Suprapubic skin (tissue), 3 donors: ENCODE data around the gene CEP44.

Experiments
- EP300 ChIP-seq: sonication (generic); formaldehyde crosslinking; IDR thresholded peaks from one replicate; pipeline ENCODE4 v1.6.1; 2017; ENCODE audit warnings: antibody characterized with exemption
- POLR2A ChIP-seq, 2 donors: fragments of 450-650 bp; IDR thresholded peaks; one replicate each; pipeline ENCODE4 v1.6.1; 2017; ENCODE audit warnings: antibody characterized with exemption in 2 of 2, mild to moderate bottlenecking in 2 of 2, moderate library complexity in 2 of 2
- TF ChIP-seq, protein P1 (sequence below), 2 donors: fragments of 200-600 bp in 1 of 2; fragments of 450-650 bp in 1 of 2; sonication (generic) in 1 of 2; IDR thresholded peaks; one replicate each; pipeline ENCODE4 v1.5.1; 2016 to 2019; ENCODE audit warnings: antibody characterized with exemption in 2 of 2, mild to moderate bottlenecking in 1 of 2, moderate library complexity in 1 of 2

DNA sequence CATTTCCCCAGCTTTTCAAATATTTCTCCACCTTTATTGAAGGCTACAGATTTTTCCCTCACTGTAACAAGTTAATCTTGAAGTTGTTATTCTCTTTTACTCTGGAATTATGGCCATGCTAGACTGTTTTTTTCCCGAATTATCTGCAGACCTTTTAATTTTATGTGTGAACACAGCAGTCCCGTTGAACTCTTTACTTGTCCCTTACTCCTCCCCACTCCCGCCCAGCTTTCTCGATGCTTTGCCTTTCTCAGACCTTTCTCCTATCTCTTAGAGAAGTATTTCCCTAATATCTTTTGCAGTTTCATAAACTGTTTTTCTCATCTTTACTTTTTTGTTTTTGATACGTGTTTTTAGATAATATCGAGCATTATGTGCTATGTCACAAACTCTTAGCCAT lies 776 bp downstream of the CEP44 start:
- TF ChIP-seq, protein P1, sequence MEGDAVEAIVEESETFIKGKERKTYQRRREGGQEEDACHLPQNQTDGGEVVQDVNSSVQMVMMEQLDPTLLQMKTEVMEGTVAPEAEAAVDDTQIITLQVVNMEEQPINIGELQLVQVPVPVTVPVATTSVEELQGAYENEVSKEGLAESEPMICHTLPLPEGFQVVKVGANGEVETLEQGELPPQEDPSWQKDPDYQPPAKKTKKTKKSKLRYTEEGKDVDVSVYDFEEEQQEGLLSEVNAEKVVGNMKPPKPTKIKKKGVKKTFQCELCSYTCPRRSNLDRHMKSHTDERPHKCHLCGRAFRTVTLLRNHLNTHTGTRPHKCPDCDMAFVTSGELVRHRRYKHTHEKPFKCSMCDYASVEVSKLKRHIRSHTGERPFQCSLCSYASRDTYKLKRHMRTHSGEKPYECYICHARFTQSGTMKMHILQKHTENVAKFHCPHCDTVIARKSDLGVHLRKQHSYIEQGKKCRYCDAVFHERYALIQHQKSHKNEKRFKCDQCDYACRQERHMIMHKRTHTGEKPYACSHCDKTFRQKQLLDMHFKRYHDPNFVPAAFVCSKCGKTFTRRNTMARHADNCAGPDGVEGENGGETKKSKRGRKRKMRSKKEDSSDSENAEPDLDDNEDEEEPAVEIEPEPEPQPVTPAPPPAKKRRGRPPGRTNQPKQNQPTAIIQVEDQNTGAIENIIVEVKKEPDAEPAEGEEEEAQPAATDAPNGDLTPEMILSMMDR (IDR thresholded peaks at IDR 0.05) = no peak
- TF ChIP-seq EP300 (no peak), POLR2A (IDR thresholded peaks at IDR 0.05) (no peak)
